Activated T-cell treated with anti-CD3 and anti-CD28 coated beads for 4 hours (primary cell): ENCODE results near the gene ZC3H18.
A peak's percentile ranks its signal among the peaks of the same experiment; 100 is the strongest.

Source experiments
- DNase-seq: peaks from one replicate; pipeline ENCODE4 v3.0.0-alpha.2; 2020

The ZC3H18 gene

GRCh38 chr16:88584676-88585075 is 14.5 kb downstream of the ZC3H18 start:
- no peak for DNase-seq

GRCh38 chr16:88585269-88585668 is 15.1 kb downstream of the ZC3H18 start:
- DNase-seq: no peak

DNA sequence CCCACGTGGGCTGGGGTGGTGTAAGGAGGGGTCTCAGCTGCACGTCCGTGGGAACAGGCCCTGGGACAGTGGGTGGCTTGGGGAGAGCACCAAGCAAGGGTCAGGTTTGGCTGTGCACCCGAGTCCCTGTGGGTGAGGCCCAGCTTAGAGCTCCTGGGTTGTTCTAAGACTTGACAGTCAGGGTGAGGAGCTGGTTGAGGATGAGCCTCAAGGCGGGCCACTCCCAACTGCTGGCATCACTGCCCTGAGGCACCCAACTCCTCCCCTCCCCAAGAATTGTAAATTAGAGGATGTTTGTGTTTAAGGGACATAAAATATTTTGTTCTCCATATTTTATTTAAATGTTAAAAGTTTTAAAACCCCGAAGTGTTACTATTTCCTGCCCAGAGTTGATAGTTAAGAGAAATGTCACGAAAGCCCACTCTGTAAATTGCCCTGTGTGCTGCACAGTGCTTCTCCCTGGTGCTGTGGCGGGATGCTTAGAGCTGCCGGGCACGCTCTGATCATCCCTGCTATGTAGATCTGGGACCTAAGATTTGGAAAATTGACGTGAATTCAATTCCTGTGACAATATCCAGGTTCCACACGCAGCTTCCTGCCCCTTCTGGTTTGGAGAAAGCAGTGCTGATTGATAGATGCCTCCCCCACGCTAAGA is 15.9 kb downstream of the ZC3H18 start:
- DNase-seq: no peak

- DNase-seq: no peak
These were observed 17.9 kb downstream of the ZC3H18 start for GRCh38 chr16:88588148-88588547.

DNA sequence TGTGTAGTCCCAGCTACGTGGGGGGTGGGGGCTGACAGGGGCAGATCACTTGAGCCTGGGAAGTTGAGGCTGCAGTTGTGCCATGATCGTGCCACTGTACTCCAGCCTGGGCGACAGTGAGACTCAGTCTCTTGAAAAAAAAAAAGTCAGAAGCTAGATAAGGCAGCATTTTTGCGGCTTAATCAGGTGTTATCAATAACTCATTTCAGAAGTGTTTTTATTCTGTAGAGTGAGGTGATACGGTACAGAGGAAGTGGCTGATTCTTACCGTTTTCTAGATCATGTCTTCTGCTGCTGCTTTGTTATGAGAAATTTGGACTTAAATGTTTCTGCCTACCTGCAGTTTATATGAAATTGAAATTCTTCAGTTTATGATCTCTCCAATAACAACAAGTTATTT is 18.6 kb downstream of the ZC3H18 start:
- DNase-seq: no peak

- no peak for DNase-seq
These were observed 19.2 kb downstream of the ZC3H18 start for GRCh38 chr16:88589441-88589840.

DNA sequence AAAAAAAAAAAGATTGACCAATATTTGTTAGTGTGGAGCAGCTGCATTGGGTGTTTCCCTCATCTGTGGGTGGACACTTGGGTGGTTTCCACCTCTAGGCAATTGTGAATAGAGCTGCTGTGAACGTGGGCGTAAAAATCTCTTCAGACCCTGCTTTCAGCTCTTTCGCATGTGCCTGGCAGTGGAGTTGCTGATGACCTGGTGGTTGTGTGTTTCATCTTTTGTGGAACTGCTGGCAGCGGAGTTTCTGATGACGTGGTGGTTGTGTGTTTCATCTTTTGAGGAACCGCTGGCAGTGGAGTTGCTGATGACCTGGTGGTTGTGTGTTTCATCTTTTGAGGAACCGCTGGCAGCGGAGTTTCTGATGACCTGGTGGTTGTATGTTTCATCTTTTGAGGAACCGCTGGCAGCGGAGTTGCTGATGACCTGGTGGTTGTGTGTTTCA is 21.4 kb downstream of the ZC3H18 start:
- DNase-seq: peak; percentile 17

DNA sequence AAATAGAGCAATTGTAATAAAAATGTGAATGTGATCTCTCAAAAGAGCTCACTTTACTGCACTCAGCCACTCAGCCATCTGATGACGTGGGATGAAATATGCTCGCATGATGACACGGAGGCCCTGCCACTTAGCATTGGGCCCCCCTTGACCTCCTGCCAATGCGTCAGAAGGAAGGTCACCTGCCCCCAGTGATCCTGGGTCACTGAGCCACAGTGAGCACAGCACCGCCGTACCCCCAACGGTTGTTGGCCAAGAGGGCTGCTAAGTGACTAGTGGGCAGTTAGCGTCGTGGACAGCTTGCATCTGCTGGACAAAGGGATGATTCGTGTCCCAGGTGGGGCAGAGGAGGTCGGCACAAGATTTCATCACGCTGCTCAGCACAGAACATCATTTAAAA is 22.9 kb downstream of the ZC3H18 start:
- DNase-seq: no peak

- DNase-seq: no peak
These were observed 23.3 kb downstream of the ZC3H18 start for GRCh38 chr16:88593489-88593888.

GRCh38 chr16:88593910-88594309 is 23.7 kb downstream of the ZC3H18 start:
- DNase-seq: no peak

DNA sequence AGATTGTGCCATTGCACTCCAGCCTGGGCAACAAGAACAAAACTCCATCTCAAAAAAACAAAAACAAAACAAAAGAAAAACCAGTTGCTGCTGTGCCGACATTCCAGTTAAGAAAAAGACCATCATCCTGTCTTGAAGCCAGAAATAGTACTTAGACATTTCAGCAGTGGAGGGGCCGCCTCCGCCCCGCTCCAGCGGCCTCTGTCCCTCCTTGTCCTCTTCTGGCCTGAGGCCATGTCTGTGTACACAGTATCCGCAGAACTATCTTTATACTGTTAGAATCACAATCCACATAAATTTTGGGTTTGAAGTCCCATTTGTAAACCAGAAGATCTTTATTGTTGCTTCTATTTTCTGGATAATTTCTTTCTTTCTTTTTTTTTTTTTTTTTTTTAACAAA is 24.9 kb downstream of the ZC3H18 start:
- no peak for DNase-seq

- DNase-seq: no peak
These were observed 25.7 kb downstream of the ZC3H18 start for GRCh38 chr16:88595921-88596320.

GRCh38 chr16:88596483-88596882 is 26.3 kb downstream of the ZC3H18 start:
- DNase-seq: no peak

DNA sequence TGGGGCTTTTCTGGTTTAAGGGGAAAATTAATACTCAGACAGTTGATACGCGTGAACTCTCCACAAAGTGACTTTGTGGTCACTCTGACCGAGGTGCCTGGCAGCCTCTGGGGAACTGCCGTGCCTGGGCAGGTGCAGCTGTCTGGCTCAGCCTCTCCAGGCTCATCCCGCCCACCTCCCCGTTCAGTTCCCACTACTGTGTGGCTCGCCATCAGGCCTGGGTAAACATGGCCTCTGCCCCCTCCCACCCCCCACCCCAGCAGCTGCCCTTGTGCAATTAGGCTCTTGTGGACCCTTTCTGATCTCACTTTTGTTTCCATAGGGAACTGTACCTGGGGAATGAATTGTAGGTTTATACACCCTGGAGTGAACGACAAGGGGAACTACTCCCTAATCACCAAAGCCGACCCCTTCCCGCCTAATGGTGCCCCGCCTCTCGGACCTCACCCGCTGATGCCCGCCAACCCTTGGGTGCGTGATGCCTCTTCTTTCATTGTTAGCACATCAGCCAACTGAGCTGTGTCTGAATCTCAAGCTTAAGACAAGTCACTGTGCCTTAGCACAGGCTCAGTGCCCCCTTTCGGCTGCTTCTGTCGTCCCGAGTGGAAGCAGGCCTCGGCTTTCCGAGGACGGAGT is 27.8 kb downstream of the ZC3H18 start:
- no peak for DNase-seq

DNA sequence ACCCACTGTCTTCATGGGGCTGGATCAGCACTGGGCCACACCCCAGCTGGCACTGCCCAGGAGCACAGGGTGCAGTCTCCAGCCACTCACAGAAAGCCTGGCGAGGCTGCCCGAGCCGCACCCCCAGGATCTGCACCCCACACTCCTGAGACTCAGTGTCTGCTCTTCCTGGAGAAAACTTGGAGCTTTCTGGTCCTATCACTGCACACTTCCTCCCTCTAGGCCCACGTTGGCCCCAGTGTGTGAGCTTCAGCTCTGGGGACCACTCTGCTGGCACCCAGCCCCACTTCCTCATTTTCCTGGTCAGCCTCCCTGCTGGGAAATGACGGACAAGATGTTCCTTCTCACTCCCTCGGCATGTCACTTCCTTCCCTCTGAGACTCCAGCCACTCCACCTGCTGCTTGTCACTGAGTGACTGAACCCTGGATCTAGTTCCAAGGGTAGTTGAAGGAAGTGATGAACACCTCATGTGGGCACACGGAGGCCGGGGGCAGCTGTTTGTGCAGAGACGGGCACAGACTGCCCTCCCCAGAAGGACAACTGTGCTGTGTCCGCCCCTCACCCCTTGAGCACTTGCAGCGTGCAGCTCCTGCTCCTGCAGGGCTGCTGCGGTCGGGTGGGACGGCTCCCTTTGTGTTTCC is 29.0 kb downstream of the ZC3H18 start:
- no peak for DNase-seq

DNA sequence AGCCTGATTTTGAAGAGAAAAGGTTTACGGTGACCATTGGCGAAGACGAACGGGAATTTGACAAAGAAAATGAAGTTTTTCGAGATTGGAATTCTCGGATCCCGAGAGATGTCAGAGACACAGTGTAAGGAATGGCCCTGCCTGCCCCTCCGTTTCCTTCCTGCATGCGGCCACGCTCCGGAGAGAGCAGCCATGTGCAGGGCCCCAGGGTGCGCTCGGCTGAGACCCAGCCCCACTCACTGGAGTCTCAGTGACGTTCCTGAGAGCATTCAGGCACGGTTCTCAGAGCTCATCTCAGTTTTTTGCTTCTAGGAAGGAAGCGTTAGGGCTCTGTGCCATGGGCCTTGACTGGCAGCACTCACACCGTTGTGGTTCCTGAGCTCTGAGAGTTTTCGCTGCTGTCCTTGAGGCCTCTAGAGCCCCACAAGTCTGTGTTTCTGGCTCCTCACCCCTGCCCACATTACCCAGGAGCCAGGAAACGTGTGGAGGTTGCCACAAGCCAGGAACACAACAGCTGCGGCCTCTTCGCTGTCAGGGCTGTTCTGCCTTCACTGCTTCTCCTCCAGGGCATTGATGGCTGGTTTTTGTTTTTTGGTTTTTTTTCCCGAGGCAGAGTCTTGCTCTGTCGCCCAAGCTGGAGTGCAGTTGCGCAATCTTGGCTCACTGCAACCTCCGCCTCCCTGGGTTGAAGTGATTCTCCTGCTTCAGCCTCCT is 29.8 kb downstream of the ZC3H18 start:
- DNase-seq: no peak

DNA sequence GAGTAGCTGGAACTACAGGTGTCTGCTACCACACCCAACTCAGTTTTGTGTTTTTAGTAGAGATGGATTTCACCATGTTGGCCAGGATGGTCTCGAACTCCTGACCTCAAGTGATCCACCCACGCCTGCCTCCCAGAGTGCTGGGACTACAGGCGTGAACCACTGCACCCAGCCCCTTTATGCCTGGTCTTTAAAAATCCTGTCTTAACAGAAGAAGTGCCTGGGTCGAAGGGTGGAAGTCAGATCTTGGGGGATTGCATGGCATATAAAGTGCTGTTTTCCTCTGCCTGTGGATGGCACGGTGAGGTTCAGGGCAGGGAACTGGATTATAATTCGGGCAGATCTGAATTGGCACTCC is 30.3 kb downstream of the ZC3H18 start:
- no peak for DNase-seq

DNA sequence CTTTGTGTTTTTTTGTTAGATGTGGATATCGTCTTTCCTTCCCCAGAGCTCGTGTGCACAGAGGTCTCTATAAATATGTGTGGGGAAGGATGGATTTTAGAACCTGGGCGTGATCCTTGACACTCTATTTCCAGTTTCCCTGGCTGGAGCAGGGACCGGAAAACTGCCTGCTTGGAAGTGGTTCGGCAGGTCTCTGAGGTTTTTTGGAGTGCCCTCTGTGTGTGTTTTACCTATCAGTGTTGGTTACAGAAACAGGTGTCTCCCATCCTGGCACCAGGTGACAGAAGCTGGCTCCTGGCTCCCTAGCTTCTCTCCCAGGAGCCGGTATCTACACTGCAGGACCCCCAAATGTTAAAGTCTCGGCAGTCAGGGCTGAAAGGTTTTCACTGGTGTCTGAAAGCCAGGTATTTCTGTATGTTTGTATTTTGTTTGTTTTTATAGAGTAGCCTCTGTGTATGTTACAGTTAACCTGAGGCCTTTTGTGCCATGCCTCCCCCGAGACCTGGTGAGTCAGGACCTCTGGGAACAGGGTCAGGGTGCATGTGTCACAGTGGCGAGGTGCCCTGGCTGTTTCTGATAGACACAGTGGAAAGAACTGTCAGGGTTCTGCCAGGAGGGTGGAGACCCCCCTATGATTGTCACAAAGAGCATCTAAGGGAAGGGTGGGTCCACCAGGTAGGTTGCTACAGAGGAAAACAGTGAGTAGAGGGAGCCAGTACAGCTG is 31.3 kb downstream of the ZC3H18 start:
- no peak for DNase-seq

DNA sequence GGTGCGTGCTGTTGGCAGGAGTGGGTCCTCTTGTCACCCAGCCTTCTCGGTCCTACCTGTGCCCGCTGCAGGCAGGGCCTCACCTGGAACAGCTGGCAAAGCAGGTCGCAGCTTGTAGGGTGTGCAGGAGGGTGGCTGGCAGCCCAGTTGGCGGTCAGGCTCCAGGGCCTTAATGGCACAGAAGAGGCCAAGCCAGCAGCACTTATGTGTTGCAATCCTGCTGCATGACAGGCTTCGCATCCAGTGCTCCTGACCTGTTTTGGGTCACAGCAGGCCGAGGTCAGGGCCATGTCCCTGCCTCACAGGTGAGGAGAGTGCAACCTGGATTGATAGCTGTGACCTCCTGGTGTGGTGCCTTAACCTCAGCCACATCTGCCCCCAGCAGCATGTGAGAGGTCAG is 31.9 kb downstream of the ZC3H18 start:
- no peak for DNase-seq

DNA sequence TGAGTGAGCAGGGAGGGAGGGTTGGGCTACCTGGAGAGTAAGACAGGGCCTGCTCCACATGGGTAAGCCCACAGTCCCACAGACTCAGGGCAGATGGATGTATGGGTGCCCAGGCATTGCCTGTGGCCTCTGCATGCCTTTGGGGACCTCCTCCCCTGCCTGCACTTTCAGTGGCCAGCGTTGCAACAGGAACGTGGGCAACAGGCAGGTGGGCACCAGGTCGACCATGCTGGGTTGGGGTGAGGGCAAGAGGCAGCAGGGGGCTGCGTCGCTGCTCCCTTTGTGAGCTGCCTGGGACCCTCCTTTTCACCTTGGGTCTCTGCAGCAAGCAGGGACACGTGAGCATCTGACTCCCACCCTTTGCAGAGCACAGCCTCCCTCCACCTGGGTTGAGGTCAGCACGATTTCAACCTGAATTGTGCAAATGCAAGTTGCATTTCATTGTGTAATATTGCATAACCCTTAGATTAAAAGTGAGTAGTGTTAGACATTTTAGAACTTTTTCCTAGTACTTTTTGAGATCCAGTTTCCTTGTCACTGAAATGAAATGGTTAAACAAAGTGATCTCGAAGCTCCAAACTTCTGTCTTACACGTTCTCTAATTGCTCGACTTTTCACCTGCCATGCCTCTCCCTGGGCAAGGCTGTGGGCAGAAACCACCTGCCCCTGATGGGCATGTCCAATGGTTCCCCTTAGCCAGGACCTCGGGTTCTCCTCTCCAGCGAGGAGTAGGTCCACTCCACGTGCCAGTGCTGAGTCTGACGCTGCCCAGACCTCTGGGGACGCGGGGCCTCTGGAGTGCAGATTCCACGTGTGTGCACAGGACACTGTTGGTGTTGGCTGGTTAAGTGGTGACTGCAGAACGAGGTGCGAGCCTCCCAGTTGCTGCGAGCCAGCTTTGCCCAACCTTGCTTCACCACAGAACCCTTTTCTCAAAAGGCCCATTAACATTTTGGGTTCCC is 35.3 kb downstream of the ZC3H18 start:
- DNase-seq: no peak

DNA sequence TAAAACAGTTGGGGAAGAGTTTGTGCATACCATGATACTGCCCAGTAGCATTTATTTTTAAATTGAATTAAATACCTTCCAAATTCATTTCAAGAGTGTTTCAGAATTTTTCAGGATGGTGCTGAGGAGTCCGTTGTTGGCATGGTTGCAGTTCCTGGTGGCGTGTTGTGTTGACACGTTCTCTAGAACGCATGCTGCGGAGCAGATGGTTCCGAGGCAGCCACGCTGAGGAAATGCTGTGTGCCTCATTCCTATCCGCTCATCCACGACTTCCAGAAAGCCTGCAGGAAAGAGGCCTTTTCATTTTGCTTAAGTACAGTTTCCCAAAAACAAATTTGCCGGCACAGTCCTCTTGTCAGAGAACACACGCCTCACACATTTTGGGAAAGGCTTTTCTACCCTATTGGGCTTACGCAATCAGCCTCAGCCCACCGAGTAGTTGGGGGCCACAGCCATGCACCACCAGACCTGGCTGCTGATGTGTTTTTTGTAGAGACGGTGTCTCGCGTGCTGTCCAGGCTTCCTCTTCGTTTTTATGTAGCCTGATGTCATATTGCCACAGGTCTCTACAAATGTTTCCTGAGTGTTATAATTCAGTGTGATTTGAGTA is 36.0 kb downstream of the ZC3H18 start:
- no peak for DNase-seq

- DNase-seq: no peak
These were observed 37.9 kb downstream of the ZC3H18 start for GRCh38 chr16:88608076-88608475.
